H1 (cell line): ENCODE results near the gene TMEM212. TPM values are rescaled to one million over a fixed set of nuclear protein-coding genes. Genes with fewer than 3 reads are reported as not detected.

ENCODE experiments used
- CTCF ChIA-PET: fragments of 300-600 bp; sonication (Branson Sonifier 250); formaldehyde crosslinking; loops from one replicate; lab custom pipeline; 2021; ENCODE audit not compliant: partially characterized antibody; lab: Charles Lee
- POLR2A ChIA-PET: fragments of 300-600 bp; sonication (Branson Sonifier 250); formaldehyde crosslinking; loops from one replicate; lab custom pipeline; 2021; ENCODE audit warnings: inconsistent platforms; ENCODE audit not compliant: partially characterized antibody; lab: Charles Lee
- DNase-seq, 2 experiments: peaks; one replicate each; pipeline versions ENCODE4 v3.0.0 to v3.0.0-alpha.2; 2010 to 2022; ENCODE audit warnings: low spot score in 2 of 2, low read depth in 1 of 2, mixed read lengths in 1 of 2
- FAIRE-seq: peaks from 2 replicates; lab custom pipeline; 2011; peaks lifted over from hg19 to GRCh38; lab: Jason Lieb, UNC
- H2AFZ ChIP-seq: 2 replicates; pipeline ENCODE4 v1.8.1; 2012; ENCODE audit warnings: low read length, inconsistent platforms
- H2AK5ac ChIP-seq: 2 replicates; pipeline ENCODE4 v1.6.1; 2013; ENCODE audit warnings: low read depth, low read length
- H2BK120ac ChIP-seq: replicated peaks from 2 replicates; pipeline ENCODE3; 2013; ENCODE audit warnings: low read depth, low read length, inconsistent platforms
- H2BK12ac ChIP-seq: 2 replicates; pipeline ENCODE4 v1.6.1; 2013; ENCODE audit warnings: low read depth, low read length
- H2BK15ac ChIP-seq: 2 replicates; pipeline ENCODE4 v1.6.1; 2013; ENCODE audit warnings: low read length
- H2BK20ac ChIP-seq: 2 replicates; pipeline ENCODE4 v1.6.1; 2013; ENCODE audit warnings: low read length
- H2BK5ac ChIP-seq: 2 replicates; pipeline ENCODE4 v1.6.1; 2013; ENCODE audit warnings: low read depth, low read length
- H3K14ac ChIP-seq: 2 replicates; pipeline ENCODE4 v1.6.1; 2013; ENCODE audit warnings: inconsistent platforms; ENCODE audit not compliant: insufficient read length
- H3K18ac ChIP-seq: 2 replicates; pipeline ENCODE4 v1.6.1; 2013; ENCODE audit warnings: low read length; ENCODE audit errors: extremely low read depth
- H3K23ac ChIP-seq: 2 replicates; pipeline ENCODE4 v1.6.1; 2013; ENCODE audit warnings: inconsistent platforms; ENCODE audit not compliant: insufficient read length
- H3K23me2 ChIP-seq: 2 replicates; pipeline ENCODE4 v1.6.1; 2013; ENCODE audit warnings: low read depth, low read length
- H3K27ac ChIP-seq: 2 replicates; pipeline ENCODE4 v1.6.1; 2011; ENCODE audit warnings: low read depth, low read length, inconsistent platforms
- H3K27me3 ChIP-seq, 4 experiments: replicated peaks in 1 of 4; 1 replicate in 1 of 4; 2 replicates in 3 of 4; pipeline versions ENCODE4 v1.6.1 to v1.8.1; 2011 to 2013; ENCODE audit warnings: low read length in 3 of 4, mild to moderate bottlenecking in 3 of 4, inconsistent platforms in 2 of 4, mixed read lengths in 2 of 4, moderate library complexity in 1 of 4; ENCODE audit not compliant: control insufficient read depth in 3 of 4, insufficient read depth in 3 of 4; ENCODE audit errors: extremely low read depth in 1 of 4
- H3K36me3 ChIP-seq, 4 experiments: 2 replicates each; pipeline versions ENCODE4 v1.6.1 to v1.8.1; 2011 to 2013; ENCODE audit warnings: mild to moderate bottlenecking in 4 of 4, low read length in 3 of 4, moderate library complexity in 2 of 4, control low read depth in 1 of 4, inconsistent platforms in 1 of 4; ENCODE audit not compliant: insufficient read depth in 4 of 4, control insufficient read depth in 2 of 4
- H3K4ac ChIP-seq: replicated peaks from 2 replicates; pipeline ENCODE3; 2013; ENCODE audit warnings: low read length, low read depth, mixed read lengths, inconsistent platforms; ENCODE audit not compliant: insufficient read length
- H3K4me1 ChIP-seq, 4 experiments: replicated peaks in 1 of 4; 1 replicate in 1 of 4; 2 replicates in 3 of 4; pipeline versions ENCODE4 v1.6.1 to v1.8.1; 2011 to 2013; ENCODE audit warnings: low read length in 3 of 4, inconsistent platforms in 2 of 4, mixed read lengths in 1 of 4; ENCODE audit not compliant: insufficient read depth in 4 of 4, control insufficient read depth in 3 of 4
- H3K4me2 ChIP-seq, 2 experiments: 2 replicates each; pipeline versions ENCODE4 v1.6.1 to v1.8.1; 2011 to 2013; ENCODE audit warnings: low read depth in 2 of 2, low read length in 2 of 2, control low read depth in 1 of 2, inconsistent platforms in 1 of 2, mild to moderate bottlenecking in 1 of 2; ENCODE audit not compliant: insufficient read depth in 1 of 2
- H3K4me3 ChIP-seq, 4 experiments: fragments of 200-600, 300-600 bp in 1 of 4; sonication (generic), shearing (Covaris generic), sonication (Bioruptor Twin) in 1 of 4; 2 replicates each; pipeline versions ENCODE4 v1.5.1 to v1.8.1; 2011 to 2016; ENCODE audit warnings: low read length in 4 of 4, low read depth in 3 of 4, control low read depth in 2 of 4, inconsistent platforms in 2 of 4, mild to moderate bottlenecking in 2 of 4, mixed read lengths in 1 of 4, moderate library complexity in 1 of 4; ENCODE audit not compliant: insufficient read depth in 2 of 4; ENCODE audit errors: extremely low read depth in 1 of 4
- H3K56ac ChIP-seq: replicated peaks from 2 replicates; pipeline ENCODE3; 2013; ENCODE audit warnings: low read depth, mild to moderate bottlenecking, mixed read lengths, low read length, inconsistent platforms; ENCODE audit not compliant: insufficient read length
- H3K79me1 ChIP-seq: 2 replicates; pipeline ENCODE4 v1.6.1; 2013; ENCODE audit warnings: low read depth, low read length, control low read depth
- H3K79me2 ChIP-seq, 2 experiments: 2 replicates each; pipeline versions ENCODE4 v1.6.1 to v1.8.1; 2012 to 2013; ENCODE audit warnings: low read length in 2 of 2, mild to moderate bottlenecking in 2 of 2, inconsistent platforms in 1 of 2; ENCODE audit not compliant: insufficient read depth in 2 of 2, control insufficient read depth in 1 of 2
- H3K9ac ChIP-seq, 4 experiments: replicated peaks in 1 of 4; 1 replicate in 1 of 4; 2 replicates in 3 of 4; pipeline versions ENCODE4 v1.6.1 to v1.8.1; 2011 to 2013; ENCODE audit warnings: low read depth in 3 of 4, low read length in 3 of 4, control low read depth in 2 of 4, mild to moderate bottlenecking in 2 of 4, moderate library complexity in 2 of 4, inconsistent platforms in 1 of 4; ENCODE audit errors: extremely low read depth in 1 of 4
- H3K9me3 ChIP-seq, 2 experiments: 2 replicates each; pipeline versions ENCODE4 v1.6.1 to v1.8.1; 2012 to 2013; ENCODE audit warnings: mild to moderate bottlenecking in 2 of 2, moderate library complexity in 2 of 2, control low read depth in 1 of 2, inconsistent platforms in 1 of 2, low read depth in 1 of 2, low read length in 1 of 2, mixed read lengths in 1 of 2; ENCODE audit not compliant: insufficient read depth in 2 of 2
- H4K20me1 ChIP-seq, 2 experiments: replicated peaks in 1 of 2; 2 replicates each; pipeline versions ENCODE3 to v1.8.1; 2011 to 2013; ENCODE audit warnings: inconsistent platforms in 2 of 2, low read length in 2 of 2, mild to moderate bottlenecking in 1 of 2; ENCODE audit not compliant: insufficient read depth in 2 of 2, control insufficient read depth in 1 of 2
- H4K5ac ChIP-seq: 2 replicates; pipeline ENCODE4 v1.6.1; 2013; ENCODE audit warnings: low read length, low read depth, mixed read lengths, inconsistent platforms; ENCODE audit not compliant: insufficient read length
- H4K8ac ChIP-seq: 2 replicates; pipeline ENCODE4 v1.8.0; 2013; ENCODE audit warnings: mild to moderate bottlenecking, moderate library complexity, low read length, inconsistent platforms; ENCODE audit not compliant: insufficient read depth; ENCODE audit errors: extremely low read depth
- H4K91ac ChIP-seq: replicated peaks from 2 replicates; pipeline ENCODE3; 2013; ENCODE audit warnings: low read length, mixed read lengths, inconsistent platforms; ENCODE audit not compliant: insufficient read length
- CTBP2 ChIP-seq: IDR thresholded peaks from 2 replicates; pipeline ENCODE4 v1.7.0; 2011; ENCODE audit warnings: borderline replicate concordance, mild to moderate bottlenecking, moderate library complexity, mixed read lengths, low read length; ENCODE audit not compliant: insufficient read depth, insufficient read length
- KDM1A ChIP-seq: fragments of 200-600, 300-600 bp; sonication (generic); IDR thresholded peaks from 2 replicates; pipeline ENCODE4 v1.7.1; 2016; ENCODE audit warnings: mild to moderate bottlenecking, low read length, borderline replicate concordance
- SIN3A ChIP-seq, 2 experiments: IDR thresholded peaks in 1 of 2; conservative IDR thresholded peaks in 1 of 2; 2 replicates each; pipeline ENCODE4 v1.6.1; 2011 to 2012; ENCODE audit warnings: low read length in 2 of 2, improper control_type of control experiment in 1 of 2, low read depth in 1 of 2, mild to moderate bottlenecking in 1 of 2
- SIX5 ChIP-seq: IDR thresholded peaks from 2 replicates; pipeline ENCODE4 v1.6.1; 2011; ENCODE audit warnings: mild to moderate bottlenecking, low read depth, low read length
- WGBS, 2 experiments: shearing (Covaris generic) in 1 of 2; methylation state at CpG; one replicate each; pipeline versions ENCODE4 v1.1.6 to v1.1.7; 2013 to 2015; ENCODE audit warnings: low lambda C conversion rate in 2 of 2, mixed read lengths in 2 of 2, inconsistent platforms in 1 of 2, low coverage in 1 of 2, missing lambda C conversion rate in 1 of 2; ENCODE audit not compliant: insufficient replicate concordance in 2 of 2, insufficient coverage in 1 of 2, insufficient read length in 1 of 2; ENCODE audit errors: extremely low coverage in 1 of 2, missing lambda C conversion rate in 1 of 2; 5-methylcytosine and 5-hydroxymethylcytosine counted together
- polyA plus RNA-seq, 7 experiments: library from polyadenylated mRNA; depleted of rRNA in 3 of 7; stranded (reverse) in 5 of 7; unstranded in 2 of 7; fragments of >200 nt in 5 of 7; fragments of 200-250 nt in 2 of 7; gene quantifications; 1 replicate in 5 of 7; 2 replicates in 1 of 7; 4 replicates in 1 of 7; pipeline versions ENCODE4 v1.2.1 to v1.2.3, GENCODE V29; 2011 to 2013; ENCODE audit warnings: missing spikeins in 2 of 7, mixed read lengths in 2 of 7
- total RNA-seq: library from RNA; stranded (reverse); fragmentation: NEBNext Ultra II Directional; extraction: Animal tissue kit (Norgen Biotek cat#: 25700); gene quantifications from 2 replicates; pipeline ENCODE4 v1.2.1, GENCODE V29; 2021

The TMEM212 gene
- total and polyA plus RNA-seq, 2 of the 8 experiments (the other 6 are each of a cell fraction or from before 2014, with no cell fraction given): not detected

DNA sequence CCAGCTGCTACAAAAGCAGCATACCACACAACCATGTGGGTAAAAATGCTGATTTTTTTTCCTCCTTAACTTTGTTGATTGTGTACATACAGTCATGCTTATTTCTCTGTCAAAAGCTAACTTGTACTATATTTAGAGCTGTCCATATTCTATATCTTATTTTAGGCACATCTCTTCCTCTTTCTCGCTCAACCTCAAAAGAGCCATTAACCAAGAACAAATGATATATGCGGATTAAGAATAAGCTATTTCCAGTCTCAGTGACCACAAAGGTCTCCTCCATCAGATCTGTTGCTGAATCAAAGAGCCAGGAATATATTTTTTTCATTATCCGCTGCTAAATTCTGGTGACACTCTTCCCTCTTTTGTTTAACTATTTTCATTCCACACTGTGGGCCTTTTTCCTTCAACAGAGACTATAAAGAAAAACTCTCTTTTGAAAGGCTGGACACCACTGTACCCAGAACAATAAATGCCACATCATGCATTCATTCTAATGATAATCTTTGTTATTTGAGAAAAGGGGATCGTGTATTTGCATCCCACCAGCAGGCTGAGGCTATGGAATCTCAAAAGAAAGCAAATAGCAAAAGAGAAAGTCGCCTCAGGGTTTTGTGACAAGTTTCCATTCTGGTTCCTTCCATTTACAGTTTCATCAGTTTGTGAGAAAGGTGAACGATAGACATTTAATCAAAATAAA, 8.0 kb downstream of the TMEM212 start:
- 85% methylated on average over 6 of the region's 6 CpGs; no CpG with 5 or more reads in 1 of the 2 experiments for WGBS, 2 experiments
- Histone ChIP-seq H2AK5ac (no peak overlapping the region), H4K20me1 (no peaks in the 10 kb centered on the region), H2BK12ac (no peak overlapping the region), H3K36me3 (peaks cover 0 to under 1% (median 0%) of the 10 kb centered on the region in 4 experiments; a peak in 2 of 8 replicates), H3K9ac (no peak overlapping the region), H3K79me1 (no peaks in the 10 kb centered on the region), H2BK15ac (no peak overlapping the region), H2AFZ (no peak overlapping the region), H3K4ac (no peak overlapping the region), H3K9me3 (peaks cover 19 to 25% of the 10 kb centered on the region in 2 experiments), H2BK120ac (no peak overlapping the region), H4K8ac (no peak overlapping the region), H4K5ac (no peak overlapping the region), H3K56ac (no peak overlapping the region), H3K27me3 (no peaks in the 10 kb centered on the region), H3K79me2 (no peaks in the 10 kb centered on the region), H2BK20ac (no peak overlapping the region), H3K27ac (no peak overlapping the region), H3K23me2 (no peaks in the 10 kb centered on the region), H3K18ac (no peak overlapping the region), H3K14ac (no peak overlapping the region), H2BK5ac (no peak overlapping the region), H3K4me2 (no peak overlapping the region), H3K23ac (no peak overlapping the region), H3K4me3 (no peak overlapping the region), H4K91ac (no peak overlapping the region), H3K4me1 (no peaks in the 10 kb centered on the region; a peak in 1 of 7 replicates)
- no peak for DNase-seq
- ChIA-PET POLR2A (no interaction called here), CTCF (interaction anchor here (1.1 to 1.4 kb wide), 3 partner anchors 10 to 237 kb away, joined by 3 to 5 read pairs (median 3); no protein-coding TSS in a partner anchor)
- TF ChIP-seq SIX5: no peak
- no peak for TF ChIP-seq SIN3A (conservative IDR thresholded peaks at IDR 0.05 in 1 of 2, IDR thresholded peaks at IDR 0.05 in 1 of 2; ENCODE audit: low read depth in 1 of 2, low read length in 2 of 2)
- no peak for TF ChIP-seq KDM1A
- TF ChIP-seq CTBP2: no peak
- FAIRE-seq: no peak
